Choroid plexus epithelial cell (primary cell): ENCODE data around the gene HVCN1.
"Not testable (repeated sequence)": the region's sequence is repeated elsewhere in the genome, so short reads cannot be mapped to it uniquely, and the experiment has no call there.

Experiments used
- DNase-seq: peaks from one replicate; pipeline ENCODE4 v3.0.0-alpha.2; 2010; ENCODE audit warnings: low read depth
- H3K4me3 ChIP-seq: 2 replicates; pipeline ENCODE4 v1.5.1; 2011; ENCODE audit warnings: low read depth, mild to moderate bottlenecking, control low read depth, low read length, moderate library complexity
- CTCF ChIP-seq: conservative IDR thresholded peaks from 2 replicates; pipeline ENCODE4 v1.5.1; 2011; ENCODE audit warnings: low read depth, mild to moderate bottlenecking, control low read depth, inconsistent platforms, low read length, moderate library complexity

The HVCN1 gene

GRCh38 chr12:110728628-110729027, 39.7 kb upstream of the HVCN1 start:
- TF ChIP-seq CTCF, result no peak
- H3K4me3 ChIP-seq, result no peak overlapping the region

GRCh38 chr12:110726708-110727369, 37.9 kb upstream of the HVCN1 start:
- DNase-seq, result no peak
- H3K4me3 ChIP-seq, result no peak overlapping the region
- no peak for TF ChIP-seq CTCF

More at GRCh38 chr12:110728628-110729027, 39.7 kb upstream of the HVCN1 start:
- DNase-seq, result no peak

GRCh38 chr12:110726028-110726427, 37.1 kb upstream of the HVCN1 start:
- DNase-seq, result no peak
- TF ChIP-seq CTCF, result no peak
- no peak overlapping the region for H3K4me3 ChIP-seq

- no peak overlapping the region for H3K4me3 ChIP-seq
- DNase-seq, result peak; percentile 29
- no peak for TF ChIP-seq CTCF
Measured at GRCh38 chr12:110725267-110725666, 36.4 kb upstream of the HVCN1 start.

- not testable (repeated sequence) for H3K4me3 ChIP-seq, DNase-seq
Measured at GRCh38 chr12:110722892-110723291, 34.0 kb upstream of the HVCN1 start.

GRCh38 chr12:110721570-110721969, 32.7 kb upstream of the HVCN1 start:
- DNase-seq, result no peak
- TF ChIP-seq CTCF, result no peak
- no peak overlapping the region for H3K4me3 ChIP-seq

GRCh38 chr12:110720516-110720915, 31.6 kb upstream of the HVCN1 start:
- no peak for DNase-seq
- no peak overlapping the region for H3K4me3 ChIP-seq
- no peak for TF ChIP-seq CTCF
